Stomach (tissue), 9 donors: ENCODE data around the gene ASPG. TPM values are rescaled to one million over a fixed set of nuclear protein-coding genes. Genes with fewer than 3 reads are reported as not detected.
A peak's percentile ranks its signal among the peaks of the same experiment; 100 is the strongest.

ENCODE experiments used
- DNase-seq, 2 donors: peaks; one replicate each; pipeline versions ENCODE4 v3.0.0 to v3.0.0-alpha.2; 2013 to 2019
- H3K27ac ChIP-seq, 5 donors: fragments of 200-600 bp in 4 of 5; sonication (generic) in 4 of 5; one replicate each; pipeline ENCODE4 v1.5.1; 2013 to 2019; ENCODE audit warnings: mild to moderate bottlenecking in 1 of 5, moderate library complexity in 1 of 5
- H3K27me3 ChIP-seq, 3 donors: fragments of 200-600 bp; sonication (generic); one replicate each; pipeline ENCODE4 v1.5.1; 2017 to 2019; ENCODE audit warnings: mixed run types in 1 of 3
- H3K36me3 ChIP-seq, 4 donors: fragments of 200-600 bp; sonication (generic); 1 replicate in 3 of 4; 2 replicates in 1 of 4; pipeline ENCODE4 v1.5.1; 2016 to 2019
- H3K4me1 ChIP-seq, 4 donors: fragments of 200-600 bp; sonication (generic); one replicate each; pipeline ENCODE4 v1.5.1; 2016 to 2019
- H3K4me3 ChIP-seq, 4 donors: fragments of 200-600 bp; sonication (generic) in 3 of 4; one replicate each; pipeline ENCODE4 v1.5.1; 2016 to 2019; ENCODE audit warnings: mild to moderate bottlenecking in 1 of 4
- H3K9me3 ChIP-seq, 4 donors: fragments of 200-600 bp; sonication (generic); one replicate each; pipeline ENCODE4 v1.5.1; 2016 to 2019
- EP300 ChIP-seq: sonication (generic); formaldehyde crosslinking; IDR thresholded peaks from one replicate; pipeline ENCODE4 v1.6.1; 2017; ENCODE audit warnings: antibody characterized with exemption
- POLR2A ChIP-seq, 4 donors: fragments of 450-650 bp; IDR thresholded peaks; one replicate each; pipeline ENCODE4 v1.6.1; 2016; ENCODE audit warnings: antibody characterized with exemption in 4 of 4, control low read depth in 2 of 4, mild to moderate bottlenecking in 1 of 4, moderate library complexity in 1 of 4
- POLR2AphosphoS5 ChIP-seq, 3 donors: sonication (generic); formaldehyde crosslinking; IDR thresholded peaks; one replicate each; pipeline ENCODE4 v1.6.1; 2016; ENCODE audit warnings: antibody characterized with exemption in 3 of 3
- WGBS, 5 donors: extraction: QIAGEN DNeasy Blood & Tissue Kit in 3 of 5; methylation state at CpG; one replicate each; pipeline versions ENCODE4 v1.1.5 to v1.1.7; 2013 to 2018; 5-methylcytosine and 5-hydroxymethylcytosine counted together
- intact Hi-C: fragments of 100-400 bp; cut with DNase I; formaldehyde crosslinking; loops from one replicate; pipeline ENCODE4 v1.15.1; 2023; ENCODE audit warnings: low total_unique reads
- polyA plus RNA-seq, 3 donors: library from polyadenylated mRNA; stranded (reverse); fragments of 200-250 nt; gene quantifications; one replicate each; pipeline ENCODE4 v1.2.3, GENCODE V29; 2013
- total RNA-seq, 5 donors: library from RNA; depleted of rRNA; stranded (reverse); fragments of >200 nt; gene quantifications; one replicate each; pipeline versions ENCODE4 v1.1.0 to v1.2.3, GENCODE V29; 2014 to 2016
- TF ChIP-seq, protein P1 (sequence below), 7 experiments: fragments of 450-650 bp in 4 of 7; fragments of 200-600 bp in 3 of 7; sonication (generic) in 3 of 7; IDR thresholded peaks; one replicate each; pipeline ENCODE4 v1.5.1; 2016 to 2019; ENCODE audit warnings: antibody characterized with exemption in 7 of 7, control low read depth in 2 of 7, mild to moderate bottlenecking in 1 of 7
- donor health status: healthy with polysubstance abuse.
- donor health status: Bipolar disorder and iron deficiency.
- donor health status: healthy.

ASPG gene
- total and polyA plus RNA-seq, 8 donors, result 0.12 to 10.7 (median 4.4) TPM; not detected in 1

DNA sequence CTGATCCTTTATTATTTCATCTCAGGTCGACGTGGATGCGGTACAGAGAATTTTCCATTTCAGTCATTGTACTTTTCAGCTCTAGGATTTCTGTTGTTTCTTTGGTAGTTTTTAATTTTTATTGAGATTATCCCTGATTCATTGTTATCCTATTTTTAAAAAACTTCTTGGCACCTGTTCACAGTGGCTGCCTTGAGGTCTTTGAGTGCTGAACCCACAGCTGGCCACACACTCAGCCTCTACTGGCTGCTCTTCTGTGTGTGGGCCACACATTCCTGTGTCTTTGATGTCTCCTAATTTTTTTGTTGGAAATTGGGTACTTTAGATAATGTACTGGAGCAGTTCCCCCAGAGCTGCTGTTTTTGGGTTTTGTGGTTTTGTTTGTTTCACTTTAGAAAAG, 37.7 kb upstream of the ASPG start:
- no peaks in the 10 kb centered on the region for H3K4me1 ChIP-seq
- no peak for DNase-seq
- no peak overlapping the region for H3K27ac ChIP-seq
- no peak overlapping the region for H3K4me3 ChIP-seq
- H3K36me3 ChIP-seq, result no peaks in the 10 kb centered on the region
- intact Hi-C loops, result no loop called here
- H3K27me3 ChIP-seq, result peaks cover 0 to 11% (median 0%) of the 10 kb centered on the region in 3 donors
- TF ChIP-seq POLR2A (IDR thresholded peaks at IDR 0.05) (no peak), EP300 (no peak), POLR2AphosphoS5 (IDR thresholded peaks at IDR 0.05) (no peak)
- TF ChIP-seq, protein P1, sequence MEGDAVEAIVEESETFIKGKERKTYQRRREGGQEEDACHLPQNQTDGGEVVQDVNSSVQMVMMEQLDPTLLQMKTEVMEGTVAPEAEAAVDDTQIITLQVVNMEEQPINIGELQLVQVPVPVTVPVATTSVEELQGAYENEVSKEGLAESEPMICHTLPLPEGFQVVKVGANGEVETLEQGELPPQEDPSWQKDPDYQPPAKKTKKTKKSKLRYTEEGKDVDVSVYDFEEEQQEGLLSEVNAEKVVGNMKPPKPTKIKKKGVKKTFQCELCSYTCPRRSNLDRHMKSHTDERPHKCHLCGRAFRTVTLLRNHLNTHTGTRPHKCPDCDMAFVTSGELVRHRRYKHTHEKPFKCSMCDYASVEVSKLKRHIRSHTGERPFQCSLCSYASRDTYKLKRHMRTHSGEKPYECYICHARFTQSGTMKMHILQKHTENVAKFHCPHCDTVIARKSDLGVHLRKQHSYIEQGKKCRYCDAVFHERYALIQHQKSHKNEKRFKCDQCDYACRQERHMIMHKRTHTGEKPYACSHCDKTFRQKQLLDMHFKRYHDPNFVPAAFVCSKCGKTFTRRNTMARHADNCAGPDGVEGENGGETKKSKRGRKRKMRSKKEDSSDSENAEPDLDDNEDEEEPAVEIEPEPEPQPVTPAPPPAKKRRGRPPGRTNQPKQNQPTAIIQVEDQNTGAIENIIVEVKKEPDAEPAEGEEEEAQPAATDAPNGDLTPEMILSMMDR (IDR thresholded peaks at IDR 0.05), result no peak
- H3K9me3 ChIP-seq, result peaks cover 0 to 6% (median 0%) of the 10 kb centered on the region in 4 donors
- 89 to 99% (median 97%) methylated on average over 3 of the region's 3 CpGs for WGBS, 5 donors

GRCh38 chr14:104048758-104049507, 36.6 kb upstream of the ASPG start:
- intact Hi-C loops, result no loop called here
- no peak overlapping the region for H3K4me3 ChIP-seq
- peaks cover 0 to 6% (median 0%) of the 10 kb centered on the region in 4 donors for H3K9me3 ChIP-seq
- DNase-seq, result peak in 1 of 2 donors; percentile 23
- no peaks in the 10 kb centered on the region for H3K4me1 ChIP-seq
- H3K27me3 ChIP-seq, result peaks cover 0 to 11% (median 0%) of the 10 kb centered on the region in 3 donors
- WGBS, 5 donors, result 83 to 94% (median 93%) methylated on average over 2 of the region's 2 CpGs
- H3K36me3 ChIP-seq, result no peaks in the 10 kb centered on the region
- peak in 2 of 3 donors; percentile 25 to 28 for TF ChIP-seq POLR2AphosphoS5 (IDR thresholded peaks at IDR 0.05)
- TF ChIP-seq POLR2A (IDR thresholded peaks at IDR 0.05), result no peak
- H3K27ac ChIP-seq, result no peak overlapping the region

- peak overlapping the region in 1 of 5 donors; percentile 10 for H3K27ac ChIP-seq
- DNase-seq, result peak in 1 of 2 donors; percentile 9
- intact Hi-C loops, result no loop called here
These were observed 35.8 kb upstream of the ASPG start for GRCh38 chr14:104049576-104050240.

DNA sequence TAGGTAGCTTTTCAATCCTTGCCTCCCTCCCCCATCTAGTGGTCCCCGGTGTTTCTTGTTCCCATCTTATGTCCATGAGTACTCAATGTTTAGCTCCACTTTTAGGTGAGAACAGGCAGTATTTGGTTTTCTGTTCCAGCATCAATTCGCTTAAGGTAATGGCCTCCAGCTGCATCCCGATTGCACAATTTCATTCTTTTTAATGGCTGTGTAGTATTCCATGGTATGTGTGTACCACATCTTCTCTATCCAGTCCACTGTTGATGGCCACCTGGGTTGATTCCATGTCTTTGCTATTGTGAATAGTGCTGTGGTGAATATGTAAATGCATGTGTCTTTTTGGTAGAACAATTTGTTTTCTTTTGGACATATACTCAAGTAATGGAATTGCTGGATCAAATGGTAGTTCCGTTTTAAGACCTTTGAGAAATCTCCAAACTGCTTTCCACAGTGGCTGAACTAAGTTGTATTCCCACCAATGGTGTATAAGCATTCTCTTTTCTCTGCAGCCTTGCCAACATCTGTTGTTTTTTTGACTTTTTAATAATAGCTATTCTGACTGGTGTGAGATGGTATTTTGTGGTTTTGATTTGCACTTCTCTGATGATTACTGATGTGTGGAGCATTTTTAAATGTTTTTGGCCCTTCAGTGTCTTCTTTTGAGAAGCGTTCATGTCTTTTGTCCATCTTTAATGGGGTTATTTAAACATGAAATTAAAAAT, 34.2 kb upstream of the ASPG start:
- no peak for DNase-seq
- Histone ChIP-seq H3K4me1 (no peaks in the 10 kb centered on the region), H3K27me3 (peaks cover 0 to 23% (median 0%) of the 10 kb centered on the region in 3 donors), H3K36me3 (no peaks in the 10 kb centered on the region), H3K27ac (no peak overlapping the region), H3K9me3 (peaks cover 0 to 6% (median 0%) of the 10 kb centered on the region in 4 donors), H3K4me3 (no peak overlapping the region)
- TF ChIP-seq, protein P1 (IDR thresholded peaks at IDR 0.05), result no peak
- TF ChIP-seq POLR2AphosphoS5 (IDR thresholded peaks at IDR 0.05) (no peak), POLR2A (IDR thresholded peaks at IDR 0.05) (no peak)
- intact Hi-C loops, result no loop called here
- 87 to 95% (median 92%) methylated on average over 5 of the region's 5 CpGs for WGBS, 5 donors

More at GRCh38 chr14:104049576-104050240, 35.8 kb upstream of the ASPG start:
- H3K4me1 ChIP-seq, result no peaks in the 10 kb centered on the region
- H3K9me3 ChIP-seq, result peaks cover 0 to 6% (median 0%) of the 10 kb centered on the region in 4 donors
- TF ChIP-seq, protein P1 (IDR thresholded peaks at IDR 0.05), result no peak
- TF ChIP-seq EP300, result no peak
- TF ChIP-seq POLR2A (IDR thresholded peaks at IDR 0.05), result no peak
- TF ChIP-seq POLR2AphosphoS5 (IDR thresholded peaks at IDR 0.05), result no peak
- H3K36me3 ChIP-seq, result no peaks in the 10 kb centered on the region
- peaks cover 0 to 18% (median 0%) of the 10 kb centered on the region in 3 donors for H3K27me3 ChIP-seq
- H3K4me3 ChIP-seq, result no peak overlapping the region
- WGBS, 5 donors, result 75 to 81% (median 78%) methylated on average over 6 to 9 of the region's 9 CpGs
